ENCODE data around the gene STRA8. TPM values are rescaled to one million over a fixed set of nuclear protein-coding genes. Genes with fewer than 3 reads are reported as not detected.
A peak's percentile ranks its signal among the peaks of the same experiment; 100 is the strongest.

The STRA8 gene
- total and polyA plus RNA-seq, 2 of the 13 experiments (the other 11 are each of a cell fraction or from before 2014, with no cell fraction given), result not detected

DNA sequence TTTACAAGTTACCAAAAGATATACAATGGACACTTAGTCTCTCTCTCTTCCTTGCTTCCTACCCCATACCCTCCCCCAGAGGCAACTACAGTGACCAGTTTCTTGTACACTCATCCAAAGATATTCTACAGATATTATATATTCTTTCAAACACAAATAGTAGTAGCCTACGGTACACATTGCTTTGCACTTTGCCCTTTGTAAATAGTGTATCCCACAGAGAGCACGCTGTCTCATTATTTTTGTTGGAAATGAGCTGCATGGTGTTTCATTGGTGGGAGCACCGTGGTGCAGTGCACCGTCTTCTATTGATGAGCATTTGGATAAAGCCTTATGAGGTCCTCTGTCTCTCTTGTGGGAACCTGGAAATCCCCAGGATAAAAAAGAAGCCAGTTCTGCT, 24.2 kb downstream of the STRA8 start (continued):
- TF ChIP-seq SOX13 (IDR thresholded peaks at IDR 0.05) (no peak), SOX13 (CRISPR knock-in tag; conservative IDR thresholded peaks at IDR 0.05 in 1 of 2, IDR thresholded peaks at IDR 0.05 in 1 of 2) (peak in 1 of 2 experiments; percentile 72; a peak in 2 of 4 replicates), ARNTL (CRISPR knock-in tag; IDR thresholded peaks at IDR 0.05) (no peak), ZBTB20 (CRISPR knock-in tag; IDR thresholded peaks at IDR 0.05; ENCODE audit: borderline replicate concordance, low read depth) (peak; percentile 48; the same call in 1 of the 2 replicates), ISL2 (CRISPR knock-in tag; IDR thresholded peaks at IDR 0.05) (peak; percentile 38; the same call in 1 of the 2 replicates), MED1 (CRISPR knock-in tag; IDR thresholded peaks at IDR 0.05) (peak; percentile 43; the same call in 1 of the 2 replicates), DPF2 (CRISPR knock-in tag; IDR thresholded peaks at IDR 0.05; ENCODE audit: borderline replicate concordance, low read depth) (0 out of 2 replicates have a peak, but pooled peaks have one; percentile 49), TBX3 (IDR thresholded peaks at IDR 0.05; ENCODE audit: borderline replicate concordance) (peak; percentile 29; the same call in 1 of the 2 replicates), NCOA2 (CRISPR knock-in tag; IDR thresholded peaks at IDR 0.05) (0 out of 2 replicates have a peak, but pooled peaks have one; percentile 29), KDM4B (CRISPR knock-in tag; IDR thresholded peaks at IDR 0.05) (0 out of 2 replicates have a peak, but pooled peaks have one; percentile 36), SALL1 (CRISPR knock-in tag; IDR thresholded peaks at IDR 0.05) (peak; percentile 45; the same call in 1 of the 2 replicates), GATA4 (IDR thresholded peaks at IDR 0.05; ENCODE audit: borderline replicate concordance, low read depth) (no peak), ZMYM4 (CRISPR knock-in tag; IDR thresholded peaks at IDR 0.05) (no peak), MIER2 (CRISPR knock-in tag; IDR thresholded peaks at IDR 0.05) (peak; percentile 57; the same call in 1 of the 2 replicates), ZNF660 (CRISPR knock-in tag; IDR thresholded peaks at IDR 0.05; ENCODE audit: borderline replicate concordance, low read depth) (no peak), NFIC (IDR thresholded peaks at IDR 0.05; ENCODE audit: low read length) (peak; percentile 72; the same call in 1 of the 2 replicates), HDAC2 (CRISPR knock-in tag; IDR thresholded peaks at IDR 0.05) (peak; percentile 77), BCL6 (CRISPR knock-in tag; IDR thresholded peaks at IDR 0.05) (peak; percentile 63), HNF4G (IDR thresholded peaks at IDR 0.05; ENCODE audit: borderline replicate concordance, low read depth, low read length) (peak; percentile 60), HNF4G (CRISPR knock-in tag; IDR thresholded peaks at IDR 0.05; ENCODE audit: borderline replicate concordance, low read depth) (no peak), HOXA3 (CRISPR knock-in tag; IDR thresholded peaks at IDR 0.05) (no peak), MIXL1 (CRISPR knock-in tag; IDR thresholded peaks at IDR 0.05) (peak; percentile 74)
- TF ChIP-seq, protein P1, sequence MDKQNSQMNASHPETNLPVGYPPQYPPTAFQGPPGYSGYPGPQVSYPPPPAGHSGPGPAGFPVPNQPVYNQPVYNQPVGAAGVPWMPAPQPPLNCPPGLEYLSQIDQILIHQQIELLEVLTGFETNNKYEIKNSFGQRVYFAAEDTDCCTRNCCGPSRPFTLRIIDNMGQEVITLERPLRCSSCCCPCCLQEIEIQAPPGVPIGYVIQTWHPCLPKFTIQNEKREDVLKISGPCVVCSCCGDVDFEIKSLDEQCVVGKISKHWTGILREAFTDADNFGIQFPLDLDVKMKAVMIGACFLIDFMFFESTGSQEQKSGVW (CRISPR knock-in tag; IDR thresholded peaks at IDR 0.05; ENCODE audit: borderline replicate concordance), result no peak
- TF ChIP-seq, protein P2, sequence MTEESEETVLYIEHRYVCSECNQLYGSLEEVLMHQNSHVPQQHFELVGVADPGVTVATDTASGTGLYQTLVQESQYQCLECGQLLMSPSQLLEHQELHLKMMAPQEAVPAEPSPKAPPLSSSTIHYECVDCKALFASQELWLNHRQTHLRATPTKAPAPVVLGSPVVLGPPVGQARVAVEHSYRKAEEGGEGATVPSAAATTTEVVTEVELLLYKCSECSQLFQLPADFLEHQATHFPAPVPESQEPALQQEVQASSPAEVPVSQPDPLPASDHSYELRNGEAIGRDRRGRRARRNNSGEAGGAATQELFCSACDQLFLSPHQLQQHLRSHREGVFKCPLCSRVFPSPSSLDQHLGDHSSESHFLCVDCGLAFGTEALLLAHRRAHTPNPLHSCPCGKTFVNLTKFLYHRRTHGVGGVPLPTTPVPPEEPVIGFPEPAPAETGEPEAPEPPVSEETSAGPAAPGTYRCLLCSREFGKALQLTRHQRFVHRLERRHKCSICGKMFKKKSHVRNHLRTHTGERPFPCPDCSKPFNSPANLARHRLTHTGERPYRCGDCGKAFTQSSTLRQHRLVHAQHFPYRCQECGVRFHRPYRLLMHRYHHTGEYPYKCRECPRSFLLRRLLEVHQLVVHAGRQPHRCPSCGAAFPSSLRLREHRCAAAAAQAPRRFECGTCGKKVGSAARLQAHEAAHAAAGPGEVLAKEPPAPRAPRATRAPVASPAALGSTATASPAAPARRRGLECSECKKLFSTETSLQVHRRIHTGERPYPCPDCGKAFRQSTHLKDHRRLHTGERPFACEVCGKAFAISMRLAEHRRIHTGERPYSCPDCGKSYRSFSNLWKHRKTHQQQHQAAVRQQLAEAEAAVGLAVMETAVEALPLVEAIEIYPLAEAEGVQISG (CRISPR knock-in tag; IDR thresholded peaks at IDR 0.05), result no peak
- TF ChIP-seq, protein P3, sequence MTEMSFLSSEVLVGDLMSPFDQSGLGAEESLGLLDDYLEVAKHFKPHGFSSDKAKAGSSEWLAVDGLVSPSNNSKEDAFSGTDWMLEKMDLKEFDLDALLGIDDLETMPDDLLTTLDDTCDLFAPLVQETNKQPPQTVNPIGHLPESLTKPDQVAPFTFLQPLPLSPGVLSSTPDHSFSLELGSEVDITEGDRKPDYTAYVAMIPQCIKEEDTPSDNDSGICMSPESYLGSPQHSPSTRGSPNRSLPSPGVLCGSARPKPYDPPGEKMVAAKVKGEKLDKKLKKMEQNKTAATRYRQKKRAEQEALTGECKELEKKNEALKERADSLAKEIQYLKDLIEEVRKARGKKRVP (CRISPR knock-in tag; IDR thresholded peaks at IDR 0.05), result 0 out of 4 replicates have a peak, but pooled peaks of 1 of the 2 experiments have one; percentile 31
- TF ChIP-seq, protein P4, sequence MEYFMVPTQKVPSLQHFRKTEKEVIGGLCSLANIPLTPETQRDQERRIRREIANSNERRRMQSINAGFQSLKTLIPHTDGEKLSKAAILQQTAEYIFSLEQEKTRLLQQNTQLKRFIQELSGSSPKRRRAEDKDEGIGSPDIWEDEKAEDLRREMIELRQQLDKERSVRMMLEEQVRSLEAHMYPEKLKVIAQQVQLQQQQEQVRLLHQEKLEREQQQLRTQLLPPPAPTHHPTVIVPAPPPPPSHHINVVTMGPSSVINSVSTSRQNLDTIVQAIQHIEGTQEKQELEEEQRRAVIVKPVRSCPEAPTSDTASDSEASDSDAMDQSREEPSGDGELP (IDR thresholded peaks at IDR 0.05; ENCODE audit: borderline replicate concordance, low read depth), result no peak
